ENCODE data around the gene ACLY. TPM values are rescaled to one million over a fixed set of nuclear protein-coding genes. Genes with fewer than 3 reads are reported as not detected.

Gene ACLY
- total and polyA plus RNA-seq, 2 of the 13 experiments (the other 11 are each of a cell fraction or from before 2014, with no cell fraction given) = 111 to 218 TPM

DNA sequence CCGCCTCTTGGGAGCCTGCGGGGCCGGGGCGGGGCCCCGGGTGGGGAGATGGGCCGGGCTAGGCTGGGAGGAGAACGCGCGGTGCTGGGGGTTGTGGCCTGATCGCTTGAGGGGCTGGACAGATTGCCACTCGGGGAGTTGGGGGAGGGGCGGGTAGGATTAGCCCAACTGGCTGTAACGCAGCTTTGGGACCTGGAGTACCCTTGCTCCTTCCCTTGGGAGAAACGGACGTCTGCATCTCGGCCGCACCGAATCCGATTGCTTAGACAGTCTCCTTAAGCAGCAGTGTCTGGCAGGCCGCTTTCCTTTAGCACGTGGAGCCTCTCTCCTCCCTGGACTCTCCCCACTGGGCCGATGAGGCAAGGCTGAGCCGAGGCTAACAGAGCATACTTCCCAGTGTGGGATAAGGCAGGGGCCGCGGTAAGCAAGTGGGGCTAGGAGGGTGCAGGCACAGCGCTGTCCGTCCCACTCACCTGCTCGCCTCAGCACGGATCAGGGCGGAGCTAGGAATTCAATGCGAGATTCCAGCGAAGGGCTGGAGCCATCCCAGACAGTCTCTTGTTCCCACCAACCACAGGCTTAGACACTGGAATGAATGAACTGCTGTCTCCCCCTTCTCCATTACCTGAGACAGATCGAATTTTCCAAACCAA is 540 bp upstream of the ACLY start (continued):
- TF ChIP-seq, protein P1, sequence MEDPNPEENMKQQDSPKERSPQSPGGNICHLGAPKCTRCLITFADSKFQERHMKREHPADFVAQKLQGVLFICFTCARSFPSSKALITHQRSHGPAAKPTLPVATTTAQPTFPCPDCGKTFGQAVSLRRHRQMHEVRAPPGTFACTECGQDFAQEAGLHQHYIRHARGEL (CRISPR knock-in tag; IDR thresholded peaks at IDR 0.05) = no peak
- TF ChIP-seq KAT2B (IDR thresholded peaks at IDR 0.05; ENCODE audit: borderline replicate concordance, low read depth, low read length) (no peak), JUNB (CRISPR knock-in tag; IDR thresholded peaks at IDR 0.05; ENCODE audit: borderline replicate concordance) (no peak), ZNF569 (CRISPR knock-in tag; IDR thresholded peaks at IDR 0.05; ENCODE audit: borderline replicate concordance) (0 out of 2 replicates have a peak, but pooled peaks have one; percentile 23), ZKSCAN8 (CRISPR knock-in tag; IDR thresholded peaks at IDR 0.05; ENCODE audit: borderline replicate concordance) (0 out of 2 replicates have a peak, but pooled peaks have one; percentile 12), ZNF557 (CRISPR knock-in tag; IDR thresholded peaks at IDR 0.05) (no peak), SOX13 (IDR thresholded peaks at IDR 0.05) (no peak), SOX13 (CRISPR knock-in tag; conservative IDR thresholded peaks at IDR 0.05 in 1 of 2, IDR thresholded peaks at IDR 0.05 in 1 of 2) (no peak; a peak in 1 of 4 replicates), REXO4 (CRISPR knock-in tag; IDR thresholded peaks at IDR 0.05; ENCODE audit: borderline replicate concordance) (no peak), TEAD2 (CRISPR knock-in tag; IDR thresholded peaks at IDR 0.05) (no peak), FOXM1 (CRISPR knock-in tag; IDR thresholded peaks at IDR 0.05) (no peak), BRD4 (CRISPR knock-in tag; IDR thresholded peaks at IDR 0.05) (peak; percentile 92), POLR2G (IDR thresholded peaks at IDR 0.05; ENCODE audit: low read depth, low read length) (peak; percentile 46; the same call in 1 of the 2 replicates), ZFY (CRISPR knock-in tag; IDR thresholded peaks at IDR 0.05) (peak; percentile 83), ZNF292 (CRISPR knock-in tag; IDR thresholded peaks at IDR 0.05; ENCODE audit: borderline replicate concordance, low read depth) (peak; percentile 88), IRX3 (CRISPR knock-in tag; IDR thresholded peaks at IDR 0.05; ENCODE audit: borderline replicate concordance, low read depth) (no peak; the same call in 1 of the 2 replicates)
- TF ChIP-seq, protein P2, sequence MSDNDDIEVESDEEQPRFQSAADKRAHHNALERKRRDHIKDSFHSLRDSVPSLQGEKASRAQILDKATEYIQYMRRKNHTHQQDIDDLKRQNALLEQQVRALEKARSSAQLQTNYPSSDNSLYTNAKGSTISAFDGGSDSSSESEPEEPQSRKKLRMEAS (IDR thresholded peaks at IDR 0.05) = peak; percentile 87
- TF ChIP-seq, protein P3, sequence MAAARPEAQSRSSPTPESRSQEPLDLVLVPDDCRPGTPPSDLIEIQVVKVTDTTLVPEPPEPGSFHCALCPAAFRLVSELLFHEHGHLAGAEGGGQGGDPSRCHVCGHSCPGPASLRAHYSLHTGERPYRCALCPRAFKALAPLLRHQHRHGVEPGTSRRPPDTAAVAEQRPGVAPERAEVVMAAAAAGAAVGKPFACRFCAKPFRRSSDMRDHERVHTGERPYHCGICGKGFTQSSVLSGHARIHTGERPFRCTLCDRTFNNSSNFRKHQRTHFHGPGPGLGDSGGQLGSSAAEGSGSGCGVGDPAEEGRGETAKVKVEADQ (CRISPR knock-in tag; IDR thresholded peaks at IDR 0.05; ENCODE audit: borderline replicate concordance) = peak; percentile 7; the same call in 1 of the 2 replicates
- TF ChIP-seq, protein P4, sequence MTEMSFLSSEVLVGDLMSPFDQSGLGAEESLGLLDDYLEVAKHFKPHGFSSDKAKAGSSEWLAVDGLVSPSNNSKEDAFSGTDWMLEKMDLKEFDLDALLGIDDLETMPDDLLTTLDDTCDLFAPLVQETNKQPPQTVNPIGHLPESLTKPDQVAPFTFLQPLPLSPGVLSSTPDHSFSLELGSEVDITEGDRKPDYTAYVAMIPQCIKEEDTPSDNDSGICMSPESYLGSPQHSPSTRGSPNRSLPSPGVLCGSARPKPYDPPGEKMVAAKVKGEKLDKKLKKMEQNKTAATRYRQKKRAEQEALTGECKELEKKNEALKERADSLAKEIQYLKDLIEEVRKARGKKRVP (CRISPR knock-in tag; IDR thresholded peaks at IDR 0.05) = no peak
- TF ChIP-seq, protein P5, sequence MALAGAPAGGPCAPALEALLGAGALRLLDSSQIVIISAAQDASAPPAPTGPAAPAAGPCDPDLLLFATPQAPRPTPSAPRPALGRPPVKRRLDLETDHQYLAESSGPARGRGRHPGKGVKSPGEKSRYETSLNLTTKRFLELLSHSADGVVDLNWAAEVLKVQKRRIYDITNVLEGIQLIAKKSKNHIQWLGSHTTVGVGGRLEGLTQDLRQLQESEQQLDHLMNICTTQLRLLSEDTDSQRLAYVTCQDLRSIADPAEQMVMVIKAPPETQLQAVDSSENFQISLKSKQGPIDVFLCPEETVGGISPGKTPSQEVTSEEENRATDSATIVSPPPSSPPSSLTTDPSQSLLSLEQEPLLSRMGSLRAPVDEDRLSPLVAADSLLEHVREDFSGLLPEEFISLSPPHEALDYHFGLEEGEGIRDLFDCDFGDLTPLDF (CRISPR knock-in tag; IDR thresholded peaks at IDR 0.05) = no peak; the same call in 1 of the 2 replicates
- TF ChIP-seq, protein P6, sequence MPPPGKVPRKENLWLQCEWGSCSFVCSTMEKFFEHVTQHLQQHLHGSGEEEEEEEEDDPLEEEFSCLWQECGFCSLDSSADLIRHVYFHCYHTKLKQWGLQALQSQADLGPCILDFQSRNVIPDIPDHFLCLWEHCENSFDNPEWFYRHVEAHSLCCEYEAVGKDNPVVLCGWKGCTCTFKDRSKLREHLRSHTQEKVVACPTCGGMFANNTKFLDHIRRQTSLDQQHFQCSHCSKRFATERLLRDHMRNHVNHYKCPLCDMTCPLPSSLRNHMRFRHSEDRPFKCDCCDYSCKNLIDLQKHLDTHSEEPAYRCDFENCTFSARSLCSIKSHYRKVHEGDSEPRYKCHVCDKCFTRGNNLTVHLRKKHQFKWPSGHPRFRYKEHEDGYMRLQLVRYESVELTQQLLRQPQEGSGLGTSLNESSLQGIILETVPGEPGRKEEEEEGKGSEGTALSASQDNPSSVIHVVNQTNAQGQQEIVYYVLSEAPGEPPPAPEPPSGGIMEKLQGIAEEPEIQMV (CRISPR knock-in tag; IDR thresholded peaks at IDR 0.05; ENCODE audit: low read depth) = peak; percentile 86; the same call in 1 of the 2 replicates
- TF ChIP-seq, protein P7, sequence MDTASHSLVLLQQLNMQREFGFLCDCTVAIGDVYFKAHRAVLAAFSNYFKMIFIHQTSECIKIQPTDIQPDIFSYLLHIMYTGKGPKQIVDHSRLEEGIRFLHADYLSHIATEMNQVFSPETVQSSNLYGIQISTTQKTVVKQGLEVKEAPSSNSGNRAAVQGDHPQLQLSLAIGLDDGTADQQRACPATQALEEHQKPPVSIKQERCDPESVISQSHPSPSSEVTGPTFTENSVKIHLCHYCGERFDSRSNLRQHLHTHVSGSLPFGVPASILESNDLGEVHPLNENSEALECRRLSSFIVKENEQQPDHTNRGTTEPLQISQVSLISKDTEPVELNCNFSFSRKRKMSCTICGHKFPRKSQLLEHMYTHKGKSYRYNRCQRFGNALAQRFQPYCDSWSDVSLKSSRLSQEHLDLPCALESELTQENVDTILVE (CRISPR knock-in tag; IDR thresholded peaks at IDR 0.05) = 0 out of 2 replicates have a peak, but pooled peaks have one; percentile 4

All from HepG2 (cell line).